ENCODE results near the gene ZSWIM6. TPM values are rescaled to one million over a fixed set of nuclear protein-coding genes. Genes with fewer than 3 reads are reported as not detected.

Gene ZSWIM6
- polyA plus RNA-seq, 1 of the 3 experiments (the other 2 are of a cell fraction) = 7.4 TPM

DNA sequence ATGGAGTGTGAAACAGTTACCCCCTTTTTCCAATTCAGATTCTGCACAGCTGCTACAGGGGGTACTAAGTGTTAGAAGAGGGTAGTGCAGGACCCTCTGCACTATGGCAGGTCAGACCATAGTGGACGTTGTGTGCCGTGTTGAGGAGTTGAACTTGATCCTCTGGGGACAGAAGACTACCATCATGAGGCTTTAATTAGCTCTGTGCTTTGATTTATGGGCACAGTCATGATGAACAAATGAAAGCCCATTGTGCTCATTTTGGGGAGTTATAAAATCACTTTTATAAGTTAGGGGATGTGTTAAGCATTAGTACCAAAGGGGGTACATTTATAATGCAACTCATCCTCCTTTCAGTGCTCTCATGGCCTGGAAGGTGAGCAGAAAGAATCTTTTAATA lies 62.7 kb downstream of the ZSWIM6 start (continued):
- TF ChIP-seq TAF1 (IDR thresholded peaks at IDR 0.05; ENCODE audit: borderline replicate concordance, low read depth, low read length) = no peak
- TF ChIP-seq NRF1 (IDR thresholded peaks at IDR 0.05; ENCODE audit: low read depth, low read length) = no peak
- TF ChIP-seq MXI1 (IDR thresholded peaks at IDR 0.05; ENCODE audit: low read depth, low read length) = no peak

DNA sequence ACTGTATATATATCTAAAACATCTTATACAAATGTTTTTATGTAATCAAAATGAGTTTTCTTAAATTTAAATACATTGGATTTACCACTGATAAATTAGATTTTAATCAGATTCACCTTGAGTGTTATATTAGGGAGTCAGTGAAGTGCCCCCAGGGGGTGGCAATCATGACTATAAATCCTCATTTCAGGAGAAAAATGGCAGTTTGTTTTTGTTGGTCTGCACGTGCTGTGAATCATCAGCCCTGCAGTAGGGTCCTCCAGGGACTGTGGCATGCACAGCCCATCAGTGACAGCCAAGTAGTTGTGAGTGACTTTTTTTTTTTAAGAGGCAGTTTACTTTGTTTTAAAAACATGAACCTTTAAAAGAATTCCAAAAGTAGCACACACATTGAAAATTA lies 65.2 kb downstream of the ZSWIM6 start:
- 8% methylated on average over 1 of the region's 1 CpG for WGBS (ENCODE audit: low lambda C conversion rate)
- Histone ChIP-seq H3K9ac (no peak overlapping the region), H3K4me1 (ENCODE audit: control insufficient read depth in 1 of 2, insufficient read depth in 2 of 2, low read depth in 1 of 2, low read length in 1 of 2) (peaks cover 9 to 28% of the 10 kb centered on the region in 2 experiments; a peak in 3 of 4 replicates), H4K20me1 (ENCODE audit: insufficient read depth) (peaks cover 84% of the 10 kb centered on the region), H3K27me3 (ENCODE audit: insufficient read depth) (no peaks in the 10 kb centered on the region), H2AFZ (ENCODE audit: low read depth) (no peak overlapping the region), H3K27ac (ENCODE audit: low read depth in 2 of 2, low read length in 1 of 2) (no peak overlapping the region), H3K9me3 (no peaks in the 10 kb centered on the region), H3K9me2 (no peaks in the 10 kb centered on the region), H3K79me2 (ENCODE audit: insufficient read depth) (peaks cover 86% of the 10 kb centered on the region), H3K4me3 (ENCODE audit: low read depth in 2 of 2, low read length in 1 of 2) (no peak overlapping the region), H3K4me2 (no peak overlapping the region), H3F3A (replicated peaks; ENCODE audit: insufficient read depth) (peaks cover 4% of the 10 kb centered on the region), H3K36me3 (replicated peaks in 1 of 2; ENCODE audit: control insufficient read depth in 1 of 2, insufficient read depth in 2 of 2, low read length in 1 of 2) (no peaks in the 10 kb centered on the region)
- POLR2A ChIA-PET = no interaction called here
- DNase-seq = no peak
- CTCF ChIA-PET = no interaction called here
- TF ChIP-seq, protein P1, sequence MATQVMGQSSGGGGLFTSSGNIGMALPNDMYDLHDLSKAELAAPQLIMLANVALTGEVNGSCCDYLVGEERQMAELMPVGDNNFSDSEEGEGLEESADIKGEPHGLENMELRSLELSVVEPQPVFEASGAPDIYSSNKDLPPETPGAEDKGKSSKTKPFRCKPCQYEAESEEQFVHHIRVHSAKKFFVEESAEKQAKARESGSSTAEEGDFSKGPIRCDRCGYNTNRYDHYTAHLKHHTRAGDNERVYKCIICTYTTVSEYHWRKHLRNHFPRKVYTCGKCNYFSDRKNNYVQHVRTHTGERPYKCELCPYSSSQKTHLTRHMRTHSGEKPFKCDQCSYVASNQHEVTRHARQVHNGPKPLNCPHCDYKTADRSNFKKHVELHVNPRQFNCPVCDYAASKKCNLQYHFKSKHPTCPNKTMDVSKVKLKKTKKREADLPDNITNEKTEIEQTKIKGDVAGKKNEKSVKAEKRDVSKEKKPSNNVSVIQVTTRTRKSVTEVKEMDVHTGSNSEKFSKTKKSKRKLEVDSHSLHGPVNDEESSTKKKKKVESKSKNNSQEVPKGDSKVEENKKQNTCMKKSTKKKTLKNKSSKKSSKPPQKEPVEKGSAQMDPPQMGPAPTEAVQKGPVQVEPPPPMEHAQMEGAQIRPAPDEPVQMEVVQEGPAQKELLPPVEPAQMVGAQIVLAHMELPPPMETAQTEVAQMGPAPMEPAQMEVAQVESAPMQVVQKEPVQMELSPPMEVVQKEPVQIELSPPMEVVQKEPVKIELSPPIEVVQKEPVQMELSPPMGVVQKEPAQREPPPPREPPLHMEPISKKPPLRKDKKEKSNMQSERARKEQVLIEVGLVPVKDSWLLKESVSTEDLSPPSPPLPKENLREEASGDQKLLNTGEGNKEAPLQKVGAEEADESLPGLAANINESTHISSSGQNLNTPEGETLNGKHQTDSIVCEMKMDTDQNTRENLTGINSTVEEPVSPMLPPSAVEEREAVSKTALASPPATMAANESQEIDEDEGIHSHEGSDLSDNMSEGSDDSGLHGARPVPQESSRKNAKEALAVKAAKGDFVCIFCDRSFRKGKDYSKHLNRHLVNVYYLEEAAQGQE (IDR thresholded peaks at IDR 0.05; ENCODE audit: low read depth, low read length) = no peak
- no peak for TF ChIP-seq FOXJ3 (CRISPR knock-in tag; IDR thresholded peaks at IDR 0.05)
- TF ChIP-seq YY1 (IDR thresholded peaks at IDR 0.05; ENCODE audit: low read depth) = no peak
- TF ChIP-seq, protein P2, sequence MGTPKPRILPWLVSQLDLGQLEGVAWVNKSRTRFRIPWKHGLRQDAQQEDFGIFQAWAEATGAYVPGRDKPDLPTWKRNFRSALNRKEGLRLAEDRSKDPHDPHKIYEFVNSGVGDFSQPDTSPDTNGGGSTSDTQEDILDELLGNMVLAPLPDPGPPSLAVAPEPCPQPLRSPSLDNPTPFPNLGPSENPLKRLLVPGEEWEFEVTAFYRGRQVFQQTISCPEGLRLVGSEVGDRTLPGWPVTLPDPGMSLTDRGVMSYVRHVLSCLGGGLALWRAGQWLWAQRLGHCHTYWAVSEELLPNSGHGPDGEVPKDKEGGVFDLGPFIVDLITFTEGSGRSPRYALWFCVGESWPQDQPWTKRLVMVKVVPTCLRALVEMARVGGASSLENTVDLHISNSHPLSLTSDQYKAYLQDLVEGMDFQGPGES (IDR thresholded peaks at IDR 0.05; ENCODE audit: low read depth, low read length) = no peak
- TF ChIP-seq EP300 (IDR thresholded peaks at IDR 0.05; ENCODE audit: borderline replicate concordance in 1 of 2, low read depth in 1 of 2, low read length in 1 of 2) = no peak
- no peak for TF ChIP-seq MXI1 (IDR thresholded peaks at IDR 0.05; ENCODE audit: low read depth, low read length)
- no peak for TF ChIP-seq FOXM1 (IDR thresholded peaks at IDR 0.05; ENCODE audit: low read depth)
- no peak for TF ChIP-seq NRF1 (IDR thresholded peaks at IDR 0.05; ENCODE audit: low read depth, low read length)
- TF ChIP-seq ELF1 (IDR thresholded peaks at IDR 0.05) = no peak
- TF ChIP-seq JUND (IDR thresholded peaks at IDR 0.05) = no peak
- TF ChIP-seq POLR2AphosphoS5 (IDR thresholded peaks at IDR 0.05; ENCODE audit: low read depth, low read length) = no peak
- TF ChIP-seq RAD21 (IDR thresholded peaks at IDR 0.05; ENCODE audit: low read length) = no peak
- TF ChIP-seq, protein P3, sequence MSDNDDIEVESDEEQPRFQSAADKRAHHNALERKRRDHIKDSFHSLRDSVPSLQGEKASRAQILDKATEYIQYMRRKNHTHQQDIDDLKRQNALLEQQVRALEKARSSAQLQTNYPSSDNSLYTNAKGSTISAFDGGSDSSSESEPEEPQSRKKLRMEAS (IDR thresholded peaks at IDR 0.05; ENCODE audit: low read depth) = no peak
- no peak for TF ChIP-seq RXRA (IDR thresholded peaks at IDR 0.05; ENCODE audit: borderline replicate concordance, low read depth)
- TF ChIP-seq CHD2 (IDR thresholded peaks at IDR 0.05; ENCODE audit: low read length, partially characterized antibody) = no peak
- no peak for TF ChIP-seq SIN3A (IDR thresholded peaks at IDR 0.05; ENCODE audit: borderline replicate concordance, low read depth, low read length)
- no peak for TF ChIP-seq TEAD4 (IDR thresholded peaks at IDR 0.05; ENCODE audit: borderline replicate concordance, insufficient read depth)

Data from SK-N-SH (cell line).